Activated CD4-positive, alpha-beta T cell treated with anti-CD3 and anti-CD28 coated beads, Interleukin-2, amount 50 U/mL, for 24 hours (primary cell): ENCODE data around the gene DNTTIP2.
"Not testable (repeated sequence)": the region's sequence is repeated elsewhere in the genome, so short reads cannot be mapped to it uniquely, and the experiment has no call there.

Experiments used
- DNase-seq, 2 donors: peaks; one replicate each; pipeline ENCODE4 v3.0.0-alpha.2; 2020; ENCODE audit warnings: low read depth in 1 of 2, low spot score in 1 of 2

Gene DNTTIP2

GRCh38 chr1:93878889-93879586 lies at the start of gene DNTTIP2:
Gene DNTTIP2 (minus strand): TSS chr1:93879206. CDS start chr1:93879148, 58 bp downstream.
- DNase-seq, result peak; percentile 75 to 88

- DNase-seq, result no peak
Observed at GRCh38 chr1:93925206-93925605, 46.2 kb upstream of the DNTTIP2 start.

- DNase-seq, result no peak
Observed at GRCh38 chr1:93919780-93920179, 40.8 kb upstream of the DNTTIP2 start.

- DNase-seq, result no peak
Observed at GRCh38 chr1:93917302-93917701, 38.3 kb upstream of the DNTTIP2 start.

GRCh38 chr1:93910880-93911279 lies 31.9 kb upstream of the DNTTIP2 start:
- not testable (repeated sequence) for DNase-seq

- no peak for DNase-seq
Observed at GRCh38 chr1:93910305-93910704, 31.3 kb upstream of the DNTTIP2 start.

- peak; percentile 82 to 83 for DNase-seq
Observed at GRCh38 chr1:93909146-93910050, 30.4 kb upstream of the DNTTIP2 start, which contains the start of gene GCLM. Gene GCLM (minus strand): TSS chr1:93909430. CDS start chr1:93909163, 267 bp downstream.

GRCh38 chr1:93908394-93909145 lies 29.6 kb upstream of the DNTTIP2 start:
- peak; percentile 24 to 43 for DNase-seq

GRCh38 chr1:93907718-93908117 lies 28.7 kb upstream of the DNTTIP2 start:
- no peak for DNase-seq

GRCh38 chr1:93906480-93906879 lies 27.5 kb upstream of the DNTTIP2 start:
- DNase-seq, result no peak

- no peak for DNase-seq
Observed at GRCh38 chr1:93905734-93906133, 26.7 kb upstream of the DNTTIP2 start.

GRCh38 chr1:93905051-93905450 lies 26.0 kb upstream of the DNTTIP2 start:
- DNase-seq, result no peak

GRCh38 chr1:93904228-93904627 lies 25.2 kb upstream of the DNTTIP2 start:
- DNase-seq, result no peak

GRCh38 chr1:93900723-93901504 lies 21.9 kb upstream of the DNTTIP2 start:
- no peak for DNase-seq

GRCh38 chr1:93899543-93900207 lies 20.7 kb upstream of the DNTTIP2 start:
- DNase-seq, result no peak

GRCh38 chr1:93888900-93889299 lies 9.9 kb upstream of the DNTTIP2 start:
- no peak for DNase-seq

GRCh38 chr1:93882269-93882668 lies 3.3 kb upstream of the DNTTIP2 start:
- DNase-seq, result no peak

- DNase-seq, result no peak
Observed at GRCh38 chr1:93880731-93881130, 1.7 kb upstream of the DNTTIP2 start.

GRCh38 chr1:93878501-93878888 lies 511 bp downstream of the DNTTIP2 start:
- DNase-seq, result peak; percentile 21 to 49

GRCh38 chr1:93877529-93877928 lies 1.5 kb downstream of the DNTTIP2 start:
- DNase-seq, result no peak
